ENCODE results near the gene WDR31.
"Not testable (repeated sequence)": the region's sequence is repeated elsewhere in the genome, so short reads cannot be mapped to it uniquely, and the experiment has no call there.

Gene WDR31

GRCh38 chr9:113328045-113328782, 11.9 kb downstream of the WDR31 start:
- DNase-seq = no peak

DNA sequence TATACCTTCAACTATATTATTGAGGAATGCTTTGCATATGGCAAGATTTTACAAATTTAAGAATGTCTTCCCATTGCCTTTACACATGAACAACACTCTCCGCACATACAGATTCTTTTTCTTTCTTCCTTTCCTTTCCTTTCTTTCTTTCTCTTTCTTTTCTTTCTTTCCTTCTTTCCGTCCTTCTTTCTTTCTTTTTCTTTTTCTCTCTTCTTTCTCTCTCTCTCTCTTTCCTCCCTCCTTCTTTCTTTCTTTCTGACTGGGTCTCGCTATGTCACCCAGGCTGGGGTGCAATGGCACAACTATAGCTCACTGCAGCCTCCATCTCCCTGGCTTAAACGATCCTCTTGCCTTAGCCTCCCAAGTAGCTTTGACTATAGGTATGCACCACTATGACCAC, 13.8 kb downstream of the WDR31 start:
- DNase-seq = no peak

- no peak for DNase-seq
These were observed 17.4 kb downstream of the WDR31 start for GRCh38 chr9:113322671-113323070.

- DNase-seq = no peak
These were observed 20.0 kb downstream of the WDR31 start for GRCh38 chr9:113320051-113320450.

GRCh38 chr9:113319054-113319453, 21.0 kb downstream of the WDR31 start:
- DNase-seq = no peak

GRCh38 chr9:113317777-113318176, 22.3 kb downstream of the WDR31 start:
- no peak for DNase-seq

GRCh38 chr9:113316030-113316429, 24.0 kb downstream of the WDR31 start:
- DNase-seq = no peak

DNA sequence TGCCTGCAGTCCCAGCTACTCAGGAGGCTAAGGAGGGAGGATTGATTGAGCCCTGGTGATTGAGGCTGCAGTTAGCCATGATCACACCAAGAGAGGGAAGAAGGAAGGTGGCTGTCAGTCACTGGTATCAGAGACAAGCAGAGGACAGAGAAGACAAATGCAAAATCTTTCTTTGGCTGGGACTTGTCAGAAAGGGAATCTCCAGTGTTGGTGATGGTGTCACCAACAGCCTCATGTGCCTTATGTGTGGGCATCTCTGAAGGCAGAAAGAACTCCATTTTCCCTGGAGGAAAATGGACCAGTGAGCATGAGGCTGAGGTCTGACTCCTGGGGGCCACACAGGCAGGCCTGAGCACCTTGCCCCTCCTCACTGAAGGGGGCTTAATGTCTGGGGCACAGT, 24.8 kb downstream of the WDR31 start:
- DNase-seq = no peak

- DNase-seq = no peak
These were observed 26.8 kb downstream of the WDR31 start for GRCh38 chr9:113313261-113313660.

GRCh38 chr9:113311961-113312360, 28.1 kb downstream of the WDR31 start:
- DNase-seq = peak; percentile 29

DNA sequence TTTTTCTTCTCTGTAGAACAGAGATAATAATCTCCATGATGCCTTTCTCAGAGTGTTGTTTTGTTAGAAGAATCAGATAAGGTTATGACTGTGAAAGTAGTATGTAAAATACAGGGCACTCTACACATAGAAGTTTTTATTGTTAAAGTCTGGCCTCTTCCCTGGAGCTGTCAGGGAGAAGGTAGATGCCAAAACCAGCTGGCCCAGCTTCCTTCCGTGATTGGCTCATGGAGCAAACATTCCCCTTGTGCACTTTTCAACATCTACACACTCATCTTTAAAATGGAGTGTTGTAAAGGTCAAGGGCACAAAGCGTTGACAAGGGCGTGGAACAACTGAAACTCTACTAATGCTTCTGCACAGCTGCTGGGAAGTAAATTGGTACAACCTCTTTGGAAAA, 29.5 kb downstream of the WDR31 start:
- DNase-seq = no peak

DNA sequence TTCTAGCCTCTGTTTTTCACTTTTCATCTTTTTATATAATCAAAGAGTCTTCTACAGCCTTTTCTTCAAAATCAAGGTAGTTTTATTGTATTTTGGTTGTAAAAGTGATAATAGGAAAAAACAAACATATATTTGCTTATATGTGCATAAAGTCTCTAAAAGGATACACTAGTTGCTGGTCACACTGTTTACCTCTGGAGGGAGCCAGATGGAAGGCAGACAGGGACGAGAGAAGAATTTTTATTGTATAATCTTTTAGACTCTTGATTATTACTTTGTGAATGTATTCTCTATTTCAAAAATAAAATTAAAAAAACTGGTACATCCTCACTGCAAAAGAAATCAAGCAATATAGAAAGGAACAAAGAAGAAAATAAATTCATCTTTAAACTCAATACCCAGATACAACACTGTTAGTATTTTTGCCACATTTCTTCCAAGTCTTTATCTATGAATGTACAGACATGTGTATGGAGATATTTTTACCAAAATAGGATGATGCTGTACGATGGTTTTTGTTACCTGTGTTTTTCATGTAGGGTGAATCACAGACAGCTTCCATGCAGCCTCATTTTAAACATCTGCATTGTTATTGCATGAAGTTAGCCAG, 30.8 kb downstream of the WDR31 start:
- peak; percentile 28 for DNase-seq

- DNase-seq = no peak
These were observed 32.6 kb downstream of the WDR31 start for GRCh38 chr9:113307396-113307975.

GRCh38 chr9:113306566-113306965, 33.5 kb downstream of the WDR31 start:
- DNase-seq = no peak

DNA sequence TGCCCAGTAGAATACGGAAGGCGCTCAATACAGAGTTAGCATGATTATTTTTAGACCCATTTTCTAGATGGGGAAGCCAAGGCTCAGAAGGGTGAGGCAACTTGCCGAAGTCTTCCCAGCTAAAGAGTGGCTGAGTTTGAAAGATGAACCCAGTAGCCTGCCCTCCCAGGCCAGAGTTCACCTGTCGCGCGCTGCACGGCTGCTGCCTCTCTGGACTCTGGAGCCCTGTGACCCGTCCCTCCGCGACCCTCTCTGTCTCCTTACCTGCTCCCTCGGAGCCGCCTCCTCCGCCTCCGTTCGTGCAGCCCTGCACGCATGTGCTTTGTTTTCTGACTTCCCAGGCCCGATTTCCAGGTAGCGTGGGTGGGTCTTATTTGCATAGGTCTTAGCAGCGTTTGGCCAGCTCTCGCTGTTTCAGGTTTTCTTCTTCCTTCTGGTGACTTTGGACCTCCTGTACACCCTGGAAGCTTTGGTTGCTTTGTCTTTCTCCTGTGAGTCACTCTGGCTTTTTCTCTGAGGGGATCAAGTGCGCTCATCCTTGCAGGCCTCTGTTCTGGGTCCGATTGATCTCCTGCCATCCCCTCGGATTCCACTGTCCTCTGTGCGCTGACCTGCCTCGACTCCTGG, 37.2 kb downstream of the WDR31 start, which contains the start of gene RNF183:
Gene RNF183, minus strand, starts transcription at position 585 of the 627 bp plus-strand sequence. CDS start 5,192 bp downstream, outside the sequence.
- no peak for DNase-seq

- DNase-seq = peak; percentile 11
These were observed 38.5 kb downstream of the WDR31 start for GRCh38 chr9:113301548-113301947.

DNA sequence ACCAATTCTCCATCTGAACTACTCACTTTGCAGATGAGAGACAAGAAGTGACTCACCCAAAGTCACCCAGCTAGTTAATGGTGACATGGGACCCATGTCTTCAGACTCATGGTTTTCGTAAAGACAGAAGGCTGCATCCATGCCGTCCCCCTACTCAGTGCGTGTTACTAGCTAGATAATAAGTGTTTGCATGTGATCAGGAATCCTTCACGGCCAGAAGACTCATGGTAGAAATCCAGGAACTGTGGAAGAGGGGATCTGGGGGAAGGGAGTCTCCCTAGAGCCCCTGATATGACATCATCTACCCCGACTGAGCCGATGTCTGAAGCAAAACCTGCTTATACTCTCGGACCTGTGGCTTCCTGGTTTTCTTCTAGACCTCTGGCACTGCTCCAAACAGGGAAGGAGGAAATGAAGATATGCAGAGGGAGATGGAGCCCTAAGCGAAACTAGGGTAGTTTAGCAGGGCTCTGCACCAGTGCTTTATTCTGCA, 40.2 kb downstream of the WDR31 start:
- peak; percentile 27 for DNase-seq

GRCh38 chr9:113298924-113299770, 40.9 kb downstream of the WDR31 start:
- DNase-seq = no peak

GRCh38 chr9:113298311-113298710, 41.8 kb downstream of the WDR31 start:
- no peak for DNase-seq

DNA sequence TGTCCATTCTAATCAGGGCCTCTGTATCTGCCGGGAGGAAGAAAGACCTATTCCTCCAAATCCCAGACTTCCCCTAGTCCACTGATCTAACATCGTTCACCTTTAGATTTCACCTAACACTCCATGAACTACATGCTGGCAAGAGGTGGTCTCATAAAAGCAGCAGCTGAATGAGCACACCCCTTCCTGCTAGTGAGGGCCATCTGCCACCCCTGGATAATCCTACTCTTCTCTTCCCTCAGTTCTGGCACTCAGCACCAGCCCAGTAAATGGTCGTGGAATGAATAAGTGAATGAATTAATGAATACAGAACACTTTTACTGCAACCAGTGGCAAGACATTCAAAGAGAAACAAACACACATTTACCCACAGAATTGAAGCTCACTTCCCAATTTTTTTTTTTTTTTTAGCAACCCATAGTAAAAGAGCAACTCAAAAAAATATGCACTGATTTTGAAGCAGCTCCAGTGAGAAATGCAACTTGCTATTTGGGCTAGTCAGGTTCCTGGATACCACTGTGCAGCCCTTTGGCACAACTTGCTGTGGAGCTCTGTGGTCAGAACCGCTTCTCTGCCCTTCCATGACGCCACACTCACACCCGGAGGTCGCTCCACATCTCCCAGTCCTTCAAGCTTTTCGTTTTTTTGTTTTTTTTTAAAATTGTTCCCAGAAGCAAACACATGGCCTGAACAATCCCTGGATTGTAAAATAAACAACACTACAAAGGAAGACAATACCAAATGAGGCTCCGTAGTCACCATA, 43.1 kb downstream of the WDR31 start:
- no peak for DNase-seq

- DNase-seq = not testable (repeated sequence)
These were observed 43.8 kb downstream of the WDR31 start for GRCh38 chr9:113296247-113296646.

Data from fibroblast of skin of right quadriceps (primary cell).